Smooth muscle cell (in vitro differentiated cells): ENCODE results near the gene THSD4. TPM values are rescaled to one million over a fixed set of nuclear protein-coding genes. Genes with fewer than 3 reads are reported as not detected.

Source experiments
- DNase-seq: peaks from one replicate; lab custom pipeline; 2025; ENCODE audit not compliant: unreplicated experiment; lab: John Stamatoyannopoulos, UW
- H2AFZ ChIP-seq: fragments of 200-600 bp; sonication (generic); 2 replicates; pipeline ENCODE4 v1.6.0; 2016; ENCODE audit warnings: antibody characterized with exemption, low read depth, mild to moderate bottlenecking
- H3F3A ChIP-seq: fragments of 200-600 bp; sonication (generic); 2 replicates; pipeline ENCODE4 v1.6.0; 2017; ENCODE audit warnings: antibody characterized with exemption, low read depth
- H3K27ac ChIP-seq: fragments of 200-600 bp; sonication (generic); 2 replicates; pipeline ENCODE4 v1.5.1; 2016; ENCODE audit warnings: low read depth, mild to moderate bottlenecking
- H3K27me3 ChIP-seq: fragments of 200-600 bp; sonication (generic); 2 replicates; pipeline ENCODE4 v1.6.1; 2016; ENCODE audit warnings: low read depth, mild to moderate bottlenecking
- H3K36me3 ChIP-seq: fragments of 200-600 bp; sonication (generic); 2 replicates; pipeline ENCODE4 v1.5.1; 2016; ENCODE audit warnings: low read depth
- H3K4me1 ChIP-seq: fragments of 200-600 bp; sonication (generic); 2 replicates; pipeline ENCODE4 v1.5.1; 2016; ENCODE audit warnings: low read depth
- H3K4me2 ChIP-seq: fragments of 200-600 bp; sonication (generic); 2 replicates; pipeline ENCODE4 v1.6.0; 2016; ENCODE audit warnings: mild to moderate bottlenecking
- H3K4me3 ChIP-seq: fragments of 200-600 bp; sonication (generic); 2 replicates; pipeline ENCODE4 v1.5.1; 2016; ENCODE audit warnings: mild to moderate bottlenecking
- H3K79me2 ChIP-seq: fragments of 200-600 bp; sonication (generic); 2 replicates; pipeline ENCODE4 v1.6.0; 2016; ENCODE audit warnings: low read depth, mild to moderate bottlenecking
- H3K9ac ChIP-seq: fragments of 200-600 bp; sonication (generic); 2 replicates; pipeline ENCODE4 v1.6.0; 2016; ENCODE audit warnings: low read depth
- H3K9me3 ChIP-seq: fragments of 200-600 bp; sonication (generic); replicated peaks from 2 replicates; pipeline ENCODE4 v1.5.1; 2016; ENCODE audit warnings: low read depth
- H4K20me1 ChIP-seq: fragments of 200-600 bp; sonication (generic); 2 replicates; pipeline ENCODE4 v1.6.0; 2016; ENCODE audit warnings: low read depth
- CTCF ChIP-seq: fragments of 200-600 bp; sonication (generic); IDR thresholded peaks from 2 replicates; pipeline ENCODE4 v1.5.1; 2017; ENCODE audit warnings: borderline replicate concordance, mild to moderate bottlenecking, antibody characterized with exemption; ENCODE audit not compliant: insufficient read depth, poor library complexity, severe bottlenecking
- WGBS: methylation state at CpG from one replicate; pipeline ENCODE4 v1.1.7; 2016; ENCODE audit warnings: low lambda C conversion rate; 5-methylcytosine and 5-hydroxymethylcytosine counted together
- polyA plus RNA-seq: library from polyadenylated mRNA; unstranded; fragments of >200 nt; fragmentation: Nextera tagmentation; extraction: Ambion mirVana; gene quantifications from 2 replicates; pipeline ENCODE4 v1.2.1, GENCODE V29; 2016
- total RNA-seq: library from RNA; depleted of rRNA; stranded (reverse); fragments of >200 nt; gene quantifications from 2 replicates; pipeline ENCODE4 v1.2.3, GENCODE V29; 2014

THSD4 gene
- total and polyA plus RNA-seq, 2 experiments from 2014 or later: 2.5 to 4.1 TPM

GRCh38 chr15:71601038-71601834 lies 486.0 kb downstream of the THSD4 start:
- Histone ChIP-seq H3K36me3 (no peaks in the 10 kb centered on the region), H3K4me1 (peaks cover 4% of the 10 kb centered on the region), H3K4me3 (no peak overlapping the region), H3K79me2 (no peaks in the 10 kb centered on the region), H4K20me1 (no peaks in the 10 kb centered on the region), H2AFZ (peak overlapping the region; percentile 31), H3K27ac (no peak overlapping the region), H3K9ac (no peak overlapping the region), H3K4me2 (peak overlapping the region; percentile 57), H3F3A (peaks cover 10% of the 10 kb centered on the region), H3K9me3 (no peaks in the 10 kb centered on the region), H3K27me3 (no peaks in the 10 kb centered on the region)
- no peak for TF ChIP-seq CTCF
- 39% methylated on average over 8 of the region's 8 CpGs for WGBS
- DNase-seq: no peak

DNA sequence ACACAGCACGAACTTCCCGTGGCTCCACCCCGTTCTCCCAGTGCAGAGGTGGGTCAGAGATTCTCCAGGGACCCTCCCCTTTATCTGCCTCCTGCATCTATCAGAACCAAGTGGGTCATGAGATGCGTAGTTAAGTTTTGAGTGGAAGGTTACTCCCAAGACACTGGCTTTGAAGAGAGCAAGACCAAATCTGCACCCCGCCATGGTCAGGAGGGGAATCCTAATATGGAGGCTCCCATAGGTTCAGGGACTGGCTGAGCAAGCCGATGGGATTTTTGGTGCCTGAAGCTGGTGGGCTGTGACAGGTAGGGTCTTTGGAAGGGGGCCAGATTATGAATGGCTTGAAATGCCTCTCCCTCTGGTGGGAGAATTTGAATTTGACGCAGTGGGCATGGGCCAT lies 488.1 kb downstream of the THSD4 start:
- TF ChIP-seq CTCF: no peak
- Histone ChIP-seq H3K27ac (no peak overlapping the region), H3K4me1 (peaks cover 4% of the 10 kb centered on the region), H3K9ac (no peak overlapping the region), H3K36me3 (no peaks in the 10 kb centered on the region), H3K9me3 (no peaks in the 10 kb centered on the region), H3K27me3 (no peaks in the 10 kb centered on the region), H2AFZ (no peak overlapping the region), H3K4me3 (no peak overlapping the region), H3K4me2 (no peak overlapping the region), H3K79me2 (no peaks in the 10 kb centered on the region), H4K20me1 (no peaks in the 10 kb centered on the region), H3F3A (peaks cover 10% of the 10 kb centered on the region)
- DNase-seq: no peak
- 65% methylated on average over 7 of the region's 7 CpGs for WGBS

- no peak for TF ChIP-seq CTCF
- no peak overlapping the region for H3K4me3 ChIP-seq
- DNase-seq: no peak
- no peak overlapping the region for H3K9ac ChIP-seq
- no peak overlapping the region for H3K4me2 ChIP-seq
- H3K36me3 ChIP-seq: no peaks in the 10 kb centered on the region
- H3K79me2 ChIP-seq: no peaks in the 10 kb centered on the region
- peaks cover 9% of the 10 kb centered on the region for H3K4me1 ChIP-seq
- no peak overlapping the region for H2AFZ ChIP-seq
- no peaks in the 10 kb centered on the region for H4K20me1 ChIP-seq
- no peak overlapping the region for H3K27ac ChIP-seq
- no peaks in the 10 kb centered on the region for H3K9me3 ChIP-seq
- H3K27me3 ChIP-seq: no peaks in the 10 kb centered on the region
- 95% methylated on average over 7 of the region's 7 CpGs for WGBS
- no peaks in the 10 kb centered on the region for H3F3A ChIP-seq
Measured at GRCh38 chr15:71607383-71607782, 492.1 kb downstream of the THSD4 start.
